ENCODE measurements around the gene NOTCH3.
A peak's percentile ranks its signal among the peaks of the same experiment; 100 is the strongest.

Gene NOTCH3

DNA sequence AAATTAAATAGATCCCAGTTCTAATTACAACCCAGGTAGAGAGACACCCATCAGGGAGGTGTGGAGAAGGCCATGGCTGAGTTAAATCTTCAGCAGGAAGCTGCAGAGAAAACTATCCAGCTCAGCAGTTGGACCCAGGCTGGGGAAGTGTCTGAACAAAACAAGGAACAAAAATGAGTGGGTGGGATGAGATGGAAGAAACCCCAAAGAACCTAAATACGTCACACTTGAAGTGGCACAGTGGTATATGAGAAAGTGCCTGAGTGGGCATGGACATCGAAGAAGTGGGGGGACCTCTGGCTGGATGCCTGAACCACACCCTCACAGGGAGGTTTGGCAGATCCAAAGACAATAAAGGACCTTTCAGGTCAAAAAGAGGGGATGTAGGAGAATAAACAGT, 35.0 kb upstream of the NOTCH3 start:
- DNase-seq = no peak

DNA sequence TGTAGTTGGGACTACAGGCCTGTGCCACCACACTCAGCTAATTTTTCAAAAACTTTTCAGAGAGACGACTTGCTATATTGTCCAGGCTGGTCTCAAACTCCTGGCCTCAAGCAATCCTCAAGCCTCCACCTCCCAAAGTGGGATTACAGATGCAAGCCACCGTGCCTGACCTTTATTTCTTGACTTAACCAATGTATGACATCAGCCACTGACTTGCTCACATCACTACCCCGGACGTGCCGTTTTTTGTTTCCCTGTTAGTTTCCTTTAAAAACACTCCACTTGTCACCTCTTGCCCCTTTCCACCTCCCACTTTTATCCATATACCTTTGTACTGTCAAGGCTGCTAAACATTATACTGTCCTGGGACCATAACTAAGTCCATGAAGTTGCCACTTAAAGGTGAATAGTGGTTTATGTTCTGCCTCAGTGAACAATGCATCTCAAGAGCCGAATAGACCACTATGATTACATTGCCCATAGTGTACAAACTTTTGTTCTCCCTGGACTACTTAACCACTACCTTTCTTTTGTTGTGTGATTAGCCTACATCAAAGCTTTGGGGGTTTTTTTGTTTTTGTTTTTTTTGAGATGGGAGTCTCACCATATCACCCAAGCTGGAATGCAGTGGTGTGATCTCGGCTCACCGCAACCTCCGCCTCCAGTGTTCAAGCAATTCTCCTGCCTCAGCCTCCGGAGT, 33.8 kb upstream of the NOTCH3 start:
- DNase-seq = no peak

DNA sequence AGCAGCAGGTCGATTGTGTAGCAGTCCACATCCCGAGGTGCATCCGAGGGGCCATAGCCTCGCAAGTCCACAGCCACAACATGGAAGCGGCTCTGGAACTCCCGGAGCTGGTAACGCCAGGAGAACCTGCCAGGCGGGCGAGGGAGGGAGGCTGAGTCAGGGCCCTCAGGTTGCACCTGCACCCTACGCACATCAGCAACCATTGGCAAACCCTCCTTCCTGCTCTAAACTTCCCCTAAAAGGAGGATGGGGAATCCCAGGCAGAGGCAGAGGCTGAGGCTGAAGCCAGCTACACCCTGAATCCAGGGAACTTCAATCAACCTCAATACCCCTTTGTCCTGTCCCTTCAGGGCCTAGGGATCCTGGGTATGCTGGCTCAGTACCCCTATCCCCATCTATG, 30.5 kb upstream of the NOTCH3 start:
- DNase-seq = no peak

DNA sequence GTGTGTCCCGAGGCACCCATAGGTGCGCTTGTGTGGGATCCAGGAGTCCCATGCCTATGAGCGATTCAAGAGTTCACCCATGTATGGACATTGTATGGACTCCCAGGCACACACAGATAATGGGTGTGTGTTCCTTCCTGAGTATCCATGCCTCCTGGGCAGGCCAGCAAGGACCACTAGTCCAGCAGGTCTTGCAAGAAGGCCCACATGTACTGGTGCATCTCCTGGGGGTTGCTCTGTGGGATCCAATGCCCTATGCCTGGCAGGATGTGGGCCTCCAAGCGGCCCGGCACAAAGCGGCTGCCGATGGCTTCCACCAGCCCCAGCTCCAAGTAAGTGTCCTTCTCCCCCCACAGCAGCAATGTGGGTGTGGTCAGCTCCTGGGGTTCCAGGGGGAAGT, 26.5 kb upstream of the NOTCH3 start:
- no peak for DNase-seq

DNA sequence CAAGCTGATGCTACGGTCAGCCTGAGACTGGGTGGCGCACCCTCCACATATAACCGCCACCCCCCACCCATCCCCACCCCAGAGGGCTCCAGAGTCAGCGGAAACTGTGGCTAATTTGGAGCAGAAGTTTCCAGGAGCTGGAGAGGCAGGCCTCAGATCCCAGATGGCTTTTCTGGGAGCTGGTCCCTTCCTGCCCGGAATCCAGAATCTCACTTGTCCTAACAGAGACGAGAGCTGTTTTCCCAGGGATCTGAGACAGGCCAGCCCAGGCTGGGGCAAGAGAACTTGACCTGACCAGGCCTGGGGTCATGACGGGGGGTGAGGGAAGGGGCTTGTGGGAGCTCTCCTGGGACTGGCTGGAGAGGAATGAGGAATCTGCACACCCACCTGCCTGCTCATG, 25.0 kb upstream of the NOTCH3 start:
- no peak for DNase-seq

DNA sequence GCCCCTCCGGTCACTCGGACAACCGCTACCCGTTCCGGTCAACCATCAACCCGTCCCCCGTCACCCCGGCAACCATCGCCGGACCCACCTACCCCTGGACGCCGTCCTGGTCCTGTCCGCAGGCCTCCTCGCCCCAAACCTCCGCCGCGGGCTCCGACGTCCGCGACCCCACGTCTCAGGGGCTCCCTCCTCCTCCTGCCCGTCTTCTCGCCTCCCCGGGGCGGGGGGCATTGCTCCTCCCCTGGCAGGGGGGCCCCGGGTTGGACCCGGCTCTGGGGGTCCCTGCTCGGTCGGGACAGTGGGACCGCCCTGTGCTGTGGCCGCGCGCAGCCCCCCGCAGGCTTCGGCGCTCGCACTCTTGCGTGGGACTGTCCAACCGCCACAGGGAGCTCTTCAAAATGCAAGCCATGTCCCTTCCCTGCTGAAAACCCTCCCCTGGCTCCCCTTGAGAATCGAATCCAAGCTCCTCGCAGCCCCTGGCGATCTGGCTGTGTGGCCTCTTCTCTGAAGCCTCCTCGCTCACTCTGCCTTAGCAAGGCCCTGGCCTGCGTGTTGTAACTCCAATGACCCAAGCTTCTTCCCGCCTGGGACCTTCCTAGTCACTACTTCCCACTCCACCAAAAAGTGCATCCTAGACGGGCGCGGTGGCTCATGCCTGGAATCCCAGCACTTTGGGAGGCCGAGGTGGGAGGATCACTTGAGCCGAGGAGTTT, 23.0 kb upstream of the NOTCH3 start:
- DNase-seq = no peak

DNA sequence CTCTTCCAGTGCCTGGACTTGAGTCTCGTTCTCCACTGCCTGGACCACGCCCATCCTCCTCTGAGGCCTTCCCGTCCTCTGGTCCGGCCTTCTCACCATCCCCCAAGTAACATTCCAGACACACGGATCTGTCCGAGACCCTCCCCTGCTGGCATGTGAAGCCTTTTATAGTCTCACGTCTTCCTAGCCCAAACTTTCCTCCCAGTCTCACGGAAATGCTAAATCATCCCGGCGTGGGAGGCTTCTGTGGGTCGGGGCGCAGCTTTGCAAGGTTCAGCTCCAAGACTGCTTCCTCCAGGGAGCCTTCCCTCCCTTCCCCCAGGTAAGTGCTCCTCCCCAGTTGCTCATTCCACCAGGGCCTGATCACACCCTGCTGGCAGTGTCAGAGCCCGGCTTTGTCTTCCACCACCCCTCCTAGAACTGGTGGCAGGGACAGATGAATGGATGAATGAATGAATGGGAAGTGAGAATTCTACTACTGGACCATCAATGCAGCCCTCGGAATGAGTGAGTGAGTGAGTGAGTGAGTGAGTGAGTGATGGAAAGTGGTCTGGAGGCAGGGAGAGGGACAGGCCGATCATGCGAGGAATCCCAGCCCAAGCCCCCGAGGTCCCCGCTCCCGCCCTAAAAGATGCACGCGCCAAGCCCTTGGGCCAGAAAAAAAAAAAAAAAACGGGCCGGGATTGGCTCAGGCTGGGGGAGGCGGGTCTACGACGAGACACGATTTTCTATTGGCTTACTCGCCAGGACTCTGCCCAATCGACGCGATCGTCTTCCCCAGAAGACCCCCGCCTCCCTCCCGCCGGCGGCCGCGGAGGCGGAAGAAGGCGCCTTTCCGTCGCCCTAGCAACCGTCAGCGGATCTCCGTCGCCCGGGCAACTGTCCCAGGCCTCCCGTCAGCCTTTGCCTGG, 22.2 kb upstream of the NOTCH3 start:
- peak; percentile 42 for DNase-seq

DNA sequence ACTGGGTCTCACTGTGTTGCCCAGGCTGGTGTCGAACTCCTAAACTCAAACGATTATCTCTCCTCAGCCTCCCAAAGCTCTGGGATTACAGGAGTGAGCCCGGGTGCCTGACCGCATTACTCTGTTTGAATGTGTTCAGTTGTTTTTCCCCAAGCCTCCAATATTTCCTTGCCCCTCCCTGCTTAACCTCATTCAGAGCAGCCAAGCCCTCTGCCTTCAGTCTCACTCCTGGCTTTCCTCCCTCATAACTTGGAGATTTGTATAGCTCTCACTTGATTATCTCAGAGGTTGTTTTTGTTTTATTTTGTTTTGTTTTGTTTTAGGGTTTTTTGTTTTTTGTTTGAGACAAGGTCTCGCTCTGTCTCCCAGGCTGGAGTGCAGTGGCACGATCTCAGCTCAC, 20.0 kb upstream of the NOTCH3 start:
- DNase-seq = no peak

DNA sequence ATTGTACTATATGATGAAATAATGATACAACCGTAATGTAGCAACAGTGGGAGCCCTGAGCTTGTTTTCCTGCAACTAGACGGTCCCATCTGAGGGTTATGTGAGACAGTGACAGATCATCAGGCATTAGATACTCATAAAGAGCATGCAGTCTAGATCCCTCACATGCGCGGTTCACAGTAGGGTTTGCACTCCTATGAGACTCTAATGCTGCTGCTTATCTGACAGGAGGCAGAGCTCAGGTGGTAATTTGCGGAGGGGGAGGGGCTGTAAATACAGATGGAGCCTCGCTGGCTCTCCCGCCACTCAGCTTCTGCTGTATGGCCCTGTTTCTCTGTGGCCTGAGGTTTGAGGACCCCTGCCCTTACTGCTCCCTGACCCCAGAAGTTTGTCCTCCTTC, 17.7 kb upstream of the NOTCH3 start:
- no peak for DNase-seq

DNA sequence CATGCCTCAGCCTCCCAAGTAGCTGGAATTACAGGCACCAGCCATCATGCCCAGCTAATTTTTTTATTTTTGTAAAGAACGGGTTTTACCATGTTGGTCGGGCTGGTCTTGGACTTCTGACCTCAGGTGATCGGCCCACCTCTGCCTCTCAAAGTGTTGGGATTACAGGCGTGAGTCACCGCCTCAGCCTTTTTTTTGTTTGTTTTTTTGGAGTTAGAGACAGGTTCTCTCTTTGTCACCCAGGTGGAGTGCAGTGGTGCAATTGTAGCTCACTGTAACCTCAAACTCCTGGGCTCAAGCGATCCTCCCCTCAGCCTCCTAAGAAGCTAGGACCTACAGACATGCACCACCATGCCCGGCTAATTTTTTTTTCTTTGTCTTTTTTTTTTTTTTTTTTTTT, 15.6 kb upstream of the NOTCH3 start:
- DNase-seq = no peak

DNA sequence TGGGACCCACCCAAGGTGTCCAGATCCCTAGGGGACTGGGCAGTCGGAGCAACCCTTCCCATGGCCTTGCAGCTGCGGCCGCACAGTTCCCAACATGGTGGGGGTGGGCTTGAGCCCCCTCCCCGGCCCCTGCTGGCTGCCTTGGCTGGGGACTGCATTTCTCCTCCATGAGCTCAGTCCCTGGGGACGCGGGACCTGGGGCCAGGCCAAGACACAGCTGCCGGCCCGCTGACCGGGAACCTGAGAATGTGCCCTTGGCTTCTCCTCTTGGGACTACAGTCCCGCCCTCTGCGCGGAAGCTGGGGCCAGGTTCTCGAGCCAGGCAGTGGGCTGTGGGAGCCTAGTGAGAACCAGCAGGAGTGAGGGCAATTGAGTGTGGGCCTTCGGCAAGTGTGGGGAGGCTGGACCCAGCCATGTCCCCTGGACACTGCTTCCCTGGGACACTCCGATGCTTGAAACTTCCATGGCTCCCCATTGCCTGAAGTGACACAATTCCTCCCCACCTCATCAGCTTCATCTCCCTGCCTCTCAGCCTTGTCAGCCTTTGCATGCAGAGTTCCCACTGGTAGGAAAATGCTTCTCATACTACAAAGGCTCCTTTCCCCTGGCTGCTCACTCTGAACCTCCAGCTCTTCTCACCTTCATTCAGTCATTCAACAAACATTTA, 13.1 kb upstream of the NOTCH3 start:
- DNase-seq = no peak

DNA sequence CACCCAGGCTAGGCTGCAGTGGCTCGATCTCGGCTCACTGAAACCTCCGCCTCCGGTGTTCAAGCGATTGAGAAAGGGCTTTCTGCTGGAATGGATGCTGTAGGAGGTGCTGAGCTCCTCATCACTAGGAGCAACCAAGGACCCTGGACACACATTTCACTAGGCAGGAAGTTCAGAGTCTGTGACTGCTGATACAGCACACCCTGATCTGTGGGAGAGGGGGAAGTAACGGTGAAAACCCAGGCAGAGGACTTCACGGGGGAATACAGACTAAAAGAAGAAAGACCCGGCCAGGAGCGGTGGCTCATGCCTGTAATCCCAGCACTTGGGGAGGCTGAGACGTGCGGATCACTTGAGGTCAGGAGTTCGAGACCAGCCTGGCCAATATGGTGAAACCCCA, 11.9 kb upstream of the NOTCH3 start:
- DNase-seq = no peak

DNA sequence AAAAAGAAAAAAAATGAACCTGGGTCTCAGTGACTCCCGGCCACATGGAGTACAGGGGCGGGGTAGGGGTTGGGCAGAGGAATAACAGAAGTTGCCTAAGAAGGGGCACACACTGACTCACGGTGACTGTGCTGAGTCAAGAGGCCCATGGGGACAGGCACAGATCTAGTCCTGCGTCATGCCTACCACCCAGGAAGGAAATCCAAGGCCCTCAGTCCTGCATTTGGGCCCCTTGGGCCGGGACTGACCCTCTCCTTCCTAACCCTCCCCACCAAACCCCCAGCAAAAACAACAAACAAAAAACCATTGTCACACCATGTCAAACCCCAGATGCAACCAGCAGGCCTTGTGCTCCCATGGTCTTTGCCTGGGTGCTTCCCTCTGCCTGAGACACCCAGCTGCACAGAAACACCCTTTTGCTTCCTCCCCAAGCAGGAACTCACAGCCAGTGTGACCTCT, 9.6 kb upstream of the NOTCH3 start:
- no peak for DNase-seq

DNA sequence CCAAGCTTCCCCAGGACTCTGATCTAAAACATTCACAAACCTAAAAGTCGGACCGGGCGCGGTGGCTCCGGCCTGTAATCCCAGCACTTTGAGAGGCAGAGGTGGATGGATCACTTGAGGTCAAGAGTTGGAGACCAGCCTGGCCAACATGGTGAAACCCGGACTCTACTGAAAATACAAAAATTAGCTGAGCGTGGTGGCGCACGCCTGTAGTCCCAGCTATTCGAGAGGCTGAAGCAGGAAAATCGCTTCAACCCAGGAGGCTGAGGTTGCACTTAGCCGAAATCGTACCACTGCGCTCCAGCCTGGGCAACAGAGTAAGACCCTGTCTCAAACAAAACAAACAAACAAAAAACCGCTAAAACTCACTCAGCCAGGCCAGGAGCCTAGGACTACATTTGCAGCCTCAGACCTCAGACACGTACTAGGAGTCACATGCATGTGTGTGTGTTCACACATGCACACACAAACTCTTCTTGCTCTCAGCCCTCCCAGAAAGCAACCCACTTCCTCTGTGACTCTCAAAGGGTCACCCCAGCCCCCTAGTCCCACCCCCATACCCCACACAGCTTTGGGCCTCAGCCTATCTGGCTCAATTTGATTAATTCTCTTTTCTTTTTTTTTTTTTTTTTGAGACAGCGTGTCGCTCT, 704 bp upstream of the NOTCH3 start:
- no peak for DNase-seq

DNA sequence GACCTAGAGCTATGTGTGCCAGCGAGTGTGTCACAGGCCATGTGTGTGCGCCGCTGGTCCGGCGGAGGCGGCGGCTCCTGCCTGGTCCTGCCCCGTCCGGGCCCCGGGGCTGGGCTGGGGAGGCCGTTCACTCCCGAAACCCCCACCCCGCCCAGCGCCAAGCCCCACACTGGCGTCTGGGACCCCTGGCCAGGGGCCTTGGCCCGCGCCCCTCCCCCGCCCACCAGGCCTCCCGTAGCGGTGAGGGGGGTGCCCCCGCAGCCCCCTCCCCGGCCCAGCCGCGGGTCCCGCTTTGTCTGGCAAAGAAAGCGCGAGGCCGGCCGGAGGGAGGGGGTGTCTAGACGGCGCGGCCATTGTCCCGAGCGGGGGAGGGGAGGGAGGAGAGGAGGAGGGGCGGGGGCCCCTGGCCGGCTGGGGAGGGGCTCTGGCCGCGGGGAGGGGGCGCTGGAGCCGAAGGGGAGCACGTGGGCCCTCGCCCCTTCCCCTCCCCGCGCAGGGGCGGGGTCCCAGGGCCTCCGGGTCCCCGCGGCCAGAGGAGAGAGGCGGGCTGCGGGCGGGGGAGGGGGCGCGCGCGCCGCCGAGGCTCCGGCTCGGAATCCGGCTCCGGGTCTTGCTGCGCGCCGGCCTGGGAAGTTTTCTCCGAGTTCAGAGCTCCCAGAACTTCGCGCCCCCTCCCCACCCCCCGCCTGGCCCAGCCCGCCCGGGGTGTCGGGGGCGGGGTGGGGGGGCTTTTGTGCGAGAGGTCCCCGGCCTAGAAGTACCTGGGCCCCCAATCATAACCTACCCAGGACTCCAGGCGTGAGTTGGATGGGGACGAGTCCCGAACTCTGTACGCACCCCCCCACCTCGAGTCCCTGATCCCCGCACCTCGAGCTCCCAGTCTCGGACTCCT, 888 bp downstream of the NOTCH3 start:
- DNase-seq = no peak

DNA sequence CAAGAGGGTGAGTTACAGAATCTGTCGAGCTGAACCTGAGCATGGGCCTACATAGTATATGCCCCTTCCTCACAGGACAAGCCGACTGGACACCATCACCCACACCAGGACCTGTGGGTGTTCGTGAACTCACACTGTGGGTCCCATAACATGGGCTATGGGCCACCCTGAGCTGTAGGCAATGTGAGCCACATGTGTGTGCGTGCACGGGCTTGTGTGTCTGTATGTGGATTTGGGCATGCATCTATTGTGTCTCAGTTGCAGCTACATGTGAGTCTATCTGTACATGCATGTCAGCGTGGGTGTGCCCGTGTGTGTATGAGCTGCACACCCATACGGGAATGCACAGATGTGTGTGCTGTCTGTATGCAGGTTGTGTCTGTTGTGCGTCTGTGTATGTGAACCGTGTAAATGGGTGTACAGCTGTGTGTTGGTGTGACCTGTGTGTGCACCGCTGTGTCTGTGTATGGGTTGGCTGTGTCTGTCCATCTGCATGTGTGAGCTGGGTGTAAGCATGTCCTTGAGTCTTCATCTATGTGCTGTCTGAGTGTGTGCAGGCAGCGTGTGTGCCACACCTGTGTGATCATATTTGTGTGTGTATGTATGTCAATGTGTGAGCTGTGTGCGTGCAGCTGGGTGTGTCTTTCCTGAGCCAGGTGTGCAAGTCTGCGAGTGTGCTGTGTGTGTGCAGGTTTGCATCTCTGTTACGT, 1.7 kb downstream of the NOTCH3 start:
- DNase-seq = no peak

DNA sequence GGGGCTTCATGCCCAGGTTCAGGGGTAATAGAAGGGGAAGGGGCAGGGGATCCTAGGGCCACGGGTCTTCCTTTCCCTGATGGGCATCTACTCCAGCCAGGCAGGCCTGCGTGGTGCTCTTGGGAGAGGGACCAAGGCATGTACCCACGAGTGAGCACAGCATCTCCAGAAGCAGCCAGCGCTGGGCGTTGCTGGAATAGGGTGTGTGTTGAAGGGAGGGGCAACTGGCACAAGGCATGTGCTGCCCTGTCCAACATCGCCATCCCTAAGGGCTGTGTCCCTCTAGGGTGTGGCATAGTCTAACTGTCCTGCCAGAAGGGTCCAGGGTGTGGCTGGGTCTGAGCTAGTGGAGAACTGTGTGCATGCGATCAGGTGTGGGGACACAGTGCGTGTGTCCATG, 2.9 kb downstream of the NOTCH3 start:
- DNase-seq = no peak

DNA sequence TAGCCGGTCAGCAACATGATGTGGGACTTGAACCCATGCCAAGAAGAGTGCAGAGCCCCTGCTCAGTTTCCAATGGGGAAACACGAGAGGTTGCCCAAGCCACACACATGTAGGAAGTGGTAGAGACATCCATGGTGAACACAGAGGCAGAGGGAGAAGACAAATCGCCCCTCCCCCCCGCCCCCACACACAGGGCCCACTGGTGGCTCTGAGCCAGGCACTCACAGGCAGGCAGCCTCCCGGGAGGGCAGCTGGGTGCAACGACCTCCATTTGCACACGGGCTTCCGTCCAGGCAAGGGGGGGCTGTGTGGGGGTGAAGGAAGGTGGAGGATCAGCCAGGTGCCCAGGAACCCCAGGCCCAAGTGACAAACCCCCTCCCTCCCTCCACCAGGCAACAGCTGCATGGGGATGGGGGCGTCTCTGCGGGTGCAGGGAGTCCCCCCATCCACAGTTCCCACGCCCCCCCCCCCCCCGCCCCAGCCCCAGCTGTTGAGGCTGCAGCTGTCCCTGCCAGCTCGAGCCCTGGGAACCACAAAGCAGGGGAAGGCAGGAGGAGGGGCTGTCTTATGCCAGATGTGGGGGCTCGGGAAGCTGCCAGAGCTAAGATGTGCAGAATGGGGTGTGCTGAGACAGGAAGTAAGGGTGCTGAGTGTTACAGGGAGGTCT, 3.4 kb downstream of the NOTCH3 start:
- DNase-seq = no peak

DNA sequence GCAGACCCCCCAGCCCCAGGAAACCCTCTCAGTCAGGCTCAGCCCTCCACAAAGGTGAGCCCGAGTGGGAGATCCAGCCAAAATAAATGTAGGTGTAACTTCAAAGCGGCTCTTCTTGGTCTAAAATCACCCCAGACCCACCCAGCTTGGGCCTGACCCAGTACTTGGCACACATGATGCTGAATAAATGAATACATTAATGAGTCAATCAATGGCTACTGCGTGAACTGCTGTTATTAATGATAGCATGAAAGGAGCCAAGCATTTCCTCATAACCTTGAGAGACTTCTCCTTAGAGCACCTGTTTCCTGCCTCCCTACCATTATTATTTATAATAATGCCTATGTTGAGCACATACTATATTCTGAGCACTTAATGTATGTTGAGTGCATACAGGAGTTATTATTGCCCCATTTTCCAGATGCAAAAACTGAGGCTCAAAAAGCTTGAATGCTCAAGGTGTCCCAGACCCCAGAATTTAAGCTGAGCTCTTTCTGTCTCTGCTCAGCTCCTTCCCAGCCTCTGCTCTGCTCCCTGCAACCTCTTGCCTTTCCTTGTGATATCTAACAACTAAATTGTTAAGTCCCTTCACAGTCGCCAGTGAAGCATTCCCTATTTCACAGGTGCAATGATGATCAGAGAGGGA, 4.3 kb downstream of the NOTCH3 start:
- DNase-seq = no peak
